Activated CD8-positive, alpha-beta T cell treated with anti-CD3 and anti-CD28 coated beads for 36 hours (primary cell): ENCODE data around the gene MTG1. TPM values are rescaled to one million over a fixed set of nuclear protein-coding genes. Genes with fewer than 3 reads are reported as not detected.

Experiments used
- ATAC-seq: fragments of 200-7000 bp; cut with Tn5 transposase; one replicate; pipeline ENCODE4 v1.10.0; 2021; ENCODE audit warnings: mild to moderate bottlenecking, moderate library complexity
- CTCF ChIA-PET: fragments of 350-600 bp; sonication (Branson Sonifier 250); formaldehyde crosslinking; loops from one replicate; lab custom pipeline; 2021; ENCODE audit warnings: antibody characterized with exemption; lab: Charles Lee
- POLR2A ChIA-PET: fragments of 350-600 bp; sonication (Branson Sonifier 250); formaldehyde crosslinking; loops from one replicate; lab custom pipeline; 2021; ENCODE audit warnings: antibody characterized with exemption; lab: Charles Lee
- DNase-seq: peaks from one replicate; pipeline ENCODE4 v3.0.0-alpha.2; 2020
- H3K27ac Mint-ChIP-seq: one replicate; pipeline ENCODE4 v1.8.0; 2021; ENCODE audit warnings: mild to moderate bottlenecking, mixed read lengths
- H3K27me3 Mint-ChIP-seq: one replicate; pipeline ENCODE4 v1.8.0; 2021; ENCODE audit warnings: mixed read lengths
- H3K36me3 Mint-ChIP-seq: one replicate; pipeline ENCODE4 v1.8.0; 2021; ENCODE audit warnings: low read depth, mixed read lengths
- H3K4me1 Mint-ChIP-seq: one replicate; pipeline ENCODE4 v1.8.0; 2021; ENCODE audit warnings: low read depth, mixed read lengths
- H3K4me3 Mint-ChIP-seq: one replicate; pipeline ENCODE4 v1.8.0; 2021; ENCODE audit warnings: mild to moderate bottlenecking, moderate library complexity, mixed read lengths
- H3K9me3 Mint-ChIP-seq: one replicate; pipeline ENCODE4 v1.8.0; 2021; ENCODE audit warnings: mixed read lengths
- intact Hi-C: fragments of 100-400 bp; cut with micrococcal nuclease; formaldehyde crosslinking; loops from one replicate; pipeline ENCODE4 v1.10.0; 2022
- total RNA-seq, 2 experiments: library from RNA; stranded (reverse); gene quantifications; one replicate each; pipeline ENCODE4 v1.2.3, GENCODE V29; 2021
- TF ChIP-seq, protein P1 (sequence below): fragments of 200-600 bp; IDR thresholded peaks from one replicate; pipeline ENCODE4 v1.8.0; 2022; ENCODE audit warnings: antibody characterized with exemption, mild to moderate bottlenecking

Gene MTG1
- total RNA-seq, 2 experiments from 2014 or later: 45.7 to 48.9 TPM

DNA sequence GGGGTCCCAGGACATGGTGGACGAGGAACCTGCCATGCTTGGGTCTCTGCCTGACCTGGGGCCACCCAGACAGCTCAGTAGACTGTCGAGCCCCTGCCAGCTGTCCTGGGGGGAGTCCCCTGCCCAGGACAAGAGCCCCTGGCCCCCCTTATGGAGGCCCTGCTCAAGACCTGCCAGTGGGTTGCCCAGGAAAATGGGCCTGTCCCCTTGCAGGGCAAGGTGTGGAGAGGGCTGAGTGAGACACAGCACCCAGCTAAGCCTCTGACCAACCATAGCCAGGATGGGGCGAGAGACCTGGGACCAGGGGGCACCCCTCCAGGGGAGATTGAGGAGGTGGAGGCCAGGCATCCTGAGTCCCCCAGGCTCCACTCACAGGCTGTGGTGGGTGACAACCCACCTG is 38.0 kb upstream of the MTG1 start:
- no peaks in the 10 kb centered on the region for H3K9me3 Mint-ChIP-seq
- intact Hi-C loops: no loop called here
- TF ChIP-seq, protein P1, sequence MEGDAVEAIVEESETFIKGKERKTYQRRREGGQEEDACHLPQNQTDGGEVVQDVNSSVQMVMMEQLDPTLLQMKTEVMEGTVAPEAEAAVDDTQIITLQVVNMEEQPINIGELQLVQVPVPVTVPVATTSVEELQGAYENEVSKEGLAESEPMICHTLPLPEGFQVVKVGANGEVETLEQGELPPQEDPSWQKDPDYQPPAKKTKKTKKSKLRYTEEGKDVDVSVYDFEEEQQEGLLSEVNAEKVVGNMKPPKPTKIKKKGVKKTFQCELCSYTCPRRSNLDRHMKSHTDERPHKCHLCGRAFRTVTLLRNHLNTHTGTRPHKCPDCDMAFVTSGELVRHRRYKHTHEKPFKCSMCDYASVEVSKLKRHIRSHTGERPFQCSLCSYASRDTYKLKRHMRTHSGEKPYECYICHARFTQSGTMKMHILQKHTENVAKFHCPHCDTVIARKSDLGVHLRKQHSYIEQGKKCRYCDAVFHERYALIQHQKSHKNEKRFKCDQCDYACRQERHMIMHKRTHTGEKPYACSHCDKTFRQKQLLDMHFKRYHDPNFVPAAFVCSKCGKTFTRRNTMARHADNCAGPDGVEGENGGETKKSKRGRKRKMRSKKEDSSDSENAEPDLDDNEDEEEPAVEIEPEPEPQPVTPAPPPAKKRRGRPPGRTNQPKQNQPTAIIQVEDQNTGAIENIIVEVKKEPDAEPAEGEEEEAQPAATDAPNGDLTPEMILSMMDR: no peak
- peak overlapping the region; percentile 82 for H3K4me3 Mint-ChIP-seq
- ChIA-PET CTCF (interaction anchor here (1.9 kb wide), 1 partner anchor 27 kb away, joined by 7 read pairs; no protein-coding TSS in a partner anchor), POLR2A (interaction anchor here (0.9 to 3.7 kb wide), 3 partner anchors 9 to 34 kb away, joined by 3 to 20 read pairs (median 12); partner anchors contain the start of gene PRAP1)
- DNase-seq (no peak), ATAC-seq (no peak)
- H3K4me1 Mint-ChIP-seq: peaks cover 2% of the 10 kb centered on the region
- H3K27me3 Mint-ChIP-seq: no peaks in the 10 kb centered on the region
- peaks cover 5% of the 10 kb centered on the region for H3K36me3 Mint-ChIP-seq
- H3K27ac Mint-ChIP-seq: no peak overlapping the region

DNA sequence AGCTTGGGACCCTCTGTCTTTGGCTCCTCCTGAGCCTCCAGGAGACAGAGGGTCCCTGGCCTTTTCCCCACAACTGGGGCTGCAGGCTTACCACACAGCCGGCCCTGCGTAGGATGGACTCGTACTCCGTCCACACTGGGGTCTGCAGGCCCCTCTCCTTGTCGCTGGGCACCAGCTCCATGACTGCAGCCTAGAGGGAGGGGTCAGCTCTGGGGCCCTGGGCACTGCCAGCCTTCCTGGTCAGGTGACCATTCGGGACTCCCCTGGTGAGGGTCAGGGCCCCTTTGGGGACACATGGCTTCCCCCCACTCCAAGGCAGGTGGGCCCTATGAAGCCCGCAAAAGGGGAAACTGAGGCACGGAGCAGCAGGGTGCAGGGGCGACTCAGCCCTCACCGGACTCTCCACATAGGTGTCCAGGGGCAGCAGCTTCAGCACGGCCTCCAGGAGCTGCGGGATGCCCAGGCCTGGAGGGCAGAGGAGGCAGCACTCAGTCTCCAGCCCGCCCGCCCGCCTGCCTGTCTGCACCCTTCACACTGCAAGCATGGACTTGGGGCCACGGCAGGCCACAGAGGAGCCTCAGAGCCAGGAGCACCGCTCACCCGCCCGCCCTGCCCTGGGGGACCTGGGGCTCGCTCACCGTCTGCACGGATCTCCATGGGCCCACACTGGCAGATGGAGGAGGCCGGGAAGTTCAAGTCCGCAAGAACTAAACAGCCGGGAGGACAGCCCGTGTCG is 37.2 kb upstream of the MTG1 start:
- intact Hi-C loops: no loop called here
- DNase-seq (peak; percentile 23), ATAC-seq (no peak)
- Mint-ChIP-seq H3K4me3 (peak overlapping the region; percentile 82), H3K36me3 (peaks cover 5% of the 10 kb centered on the region), H3K9me3 (no peaks in the 10 kb centered on the region), H3K4me1 (peaks cover 8% of the 10 kb centered on the region), H3K27ac (peak overlapping the region; percentile 82), H3K27me3 (no peaks in the 10 kb centered on the region)
- TF ChIP-seq, protein P1: no peak
- ChIA-PET POLR2A (interaction anchor here (1.3 to 3.7 kb wide), 5 partner anchors 9 to 34 kb away, joined by 3 to 20 read pairs (median 6); partner anchors contain the start of gene PRAP1), CTCF (interaction anchor here (1.3 to 2.6 kb wide), 3 partner anchors 21 to 27 kb away, joined by 3 to 11 read pairs (median 7); no protein-coding TSS in a partner anchor)

DNA sequence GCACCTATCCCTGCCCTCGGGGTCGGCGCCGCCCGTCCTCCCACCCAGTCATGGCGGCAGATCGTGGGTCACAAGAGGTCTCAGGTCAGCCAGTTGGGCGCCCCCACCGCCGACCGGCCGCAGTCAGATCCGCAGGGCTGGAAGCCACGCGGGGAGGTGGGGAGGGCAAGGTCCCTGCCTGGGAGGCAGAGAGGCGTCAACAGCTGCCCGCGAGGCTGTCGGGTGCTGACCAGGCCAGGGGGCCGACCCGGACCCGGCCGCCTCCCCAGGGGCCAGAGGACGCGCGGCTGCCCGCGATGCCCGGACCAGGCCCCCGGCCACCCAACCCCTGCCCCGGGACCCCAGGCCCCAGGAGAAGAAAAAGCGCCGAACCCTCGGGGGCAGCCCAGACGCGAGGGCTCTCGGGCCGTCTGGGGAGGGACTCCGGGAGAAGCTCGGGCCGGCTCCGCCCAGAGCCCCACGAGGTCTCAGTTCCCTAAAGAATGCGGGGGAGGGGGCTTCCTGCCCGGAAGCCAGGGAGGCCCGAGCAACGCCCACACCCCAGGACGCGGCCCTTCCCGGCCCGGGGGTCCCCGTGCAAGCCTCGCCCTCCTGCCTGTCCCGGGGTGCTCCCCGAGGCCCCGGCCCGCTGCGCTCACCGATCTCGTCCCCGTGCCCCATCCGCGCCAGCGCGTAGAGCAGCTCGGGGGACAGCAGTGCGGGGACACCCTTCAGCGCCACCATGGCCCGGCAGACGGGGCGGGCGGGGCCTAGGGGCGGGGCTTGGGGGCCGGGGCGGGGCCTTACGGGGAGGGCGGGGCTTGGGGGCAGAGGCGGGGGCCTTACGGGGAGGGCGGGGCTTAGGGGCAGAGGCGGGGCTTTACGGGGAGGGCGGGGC is 36.4 kb upstream of the MTG1 start, which contains the start of gene FUOM:
FUOM (minus strand) TSS at position 735 of the 877 bp plus-strand sequence; CDS start at position 723, 12 bp downstream.
- Mint-ChIP-seq H3K27me3 (no peaks in the 10 kb centered on the region), H3K9me3 (no peaks in the 10 kb centered on the region), H3K27ac (peak within 1 kb of the TSS; percentile 82), H3K36me3 (peaks cover 10% of the 10 kb centered on the region), H3K4me1 (peaks cover 14% of the 10 kb centered on the region), H3K4me3 (peak within 1 kb of the TSS; percentile 82)
- peak; percentile 84 for DNase-seq
- CTCF ChIA-PET: interaction anchor here (1.0 to 2.6 kb wide), 3 partner anchors 22 to 33 kb away, joined by 3 to 11 read pairs (median 3); no protein-coding TSS in a partner anchor
- TF ChIP-seq, protein P1: no peak
- intact Hi-C loops: no loop called here
- POLR2A ChIA-PET: interaction anchor here (0.7 to 3.7 kb wide), 7 partner anchors 10 to 910 kb away, joined by 3 to 20 read pairs (median 5); partner anchors contain the start of gene PRAP1
- peak; percentile 91 for ATAC-seq

DNA sequence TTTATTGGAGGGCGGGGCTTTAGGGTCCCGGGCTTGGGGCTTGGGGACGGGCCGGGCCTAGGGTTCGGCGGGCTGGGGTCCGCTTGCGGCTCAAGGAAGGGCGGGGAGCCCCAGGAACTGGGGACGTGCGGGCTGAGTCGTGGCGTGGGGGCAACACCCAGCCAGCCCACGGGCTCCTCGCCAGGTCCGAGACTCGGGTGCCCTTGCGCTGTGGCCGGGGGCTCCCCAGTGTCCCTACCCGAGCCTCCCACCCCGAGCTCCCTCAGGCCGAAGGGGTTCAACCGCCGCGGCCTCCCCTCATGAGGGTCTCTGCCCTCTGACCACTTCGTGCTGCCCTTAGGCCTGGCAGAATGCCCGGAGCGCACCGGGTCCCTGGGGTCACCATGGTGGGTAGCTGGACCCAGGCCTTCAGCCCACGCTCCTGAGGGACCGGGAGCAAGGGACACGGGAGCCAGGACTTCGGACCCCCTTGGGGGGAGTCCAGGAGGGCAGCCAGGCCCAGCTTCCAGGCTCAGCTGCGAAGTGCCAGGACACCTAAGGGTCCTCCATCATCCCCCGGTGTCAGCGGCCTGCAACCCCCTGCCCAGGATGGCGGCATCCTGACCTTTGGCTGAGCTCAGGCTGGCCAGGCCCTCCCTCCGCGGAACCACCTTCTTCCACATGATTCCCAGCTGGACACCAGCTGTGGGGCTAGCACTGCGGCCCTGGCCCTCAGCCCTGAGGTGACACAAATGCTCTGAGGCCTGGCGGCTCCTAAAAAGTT is 35.6 kb upstream of the MTG1 start:
- H3K36me3 Mint-ChIP-seq: peaks cover 14% of the 10 kb centered on the region
- no peak overlapping the region for H3K27ac Mint-ChIP-seq
- intact Hi-C loops: no loop called here
- ATAC-seq: no peak
- no peak for DNase-seq
- H3K27me3 Mint-ChIP-seq: no peaks in the 10 kb centered on the region
- TF ChIP-seq, protein P1: no peak
- ChIA-PET POLR2A (interaction anchor here (0.7 to 3.7 kb wide), 6 partner anchors 10 to 911 kb away, joined by 3 to 20 read pairs (median 4); partner anchors contain the start of gene PRAP1), CTCF (interaction anchor here (1.0 to 2.6 kb wide), 2 partner anchors 29 to 32 kb away, joined by 3 to 11 read pairs; no protein-coding TSS in a partner anchor)
- H3K9me3 Mint-ChIP-seq: no peaks in the 10 kb centered on the region
- H3K4me1 Mint-ChIP-seq: peaks cover 14% of the 10 kb centered on the region
- H3K4me3 Mint-ChIP-seq: no peak overlapping the region
